ENCODE measurements around the gene GRIN2A.

GRCh38 chr16:10020866-10021265 lies 161.4 kb downstream of the GRIN2A start:
- TF ChIP-seq CHD4 (IDR thresholded peaks at IDR 0.05; ENCODE audit: borderline replicate concordance) (no peak), CEBPB (IDR thresholded peaks at IDR 0.05) (no peak), POLR2A (IDR thresholded peaks at IDR 0.05; ENCODE audit: low read length) (no peak), KDM1A (IDR thresholded peaks at IDR 0.05; ENCODE audit: low read depth) (no peak), REST (IDR thresholded peaks at IDR 0.05) (no peak), ESRRA (IDR thresholded peaks at IDR 0.05; ENCODE audit: borderline replicate concordance, low read length) (no peak), RCOR1 (IDR thresholded peaks at IDR 0.05; ENCODE audit: low read depth, low read length) (no peak), EP300 (IDR thresholded peaks at IDR 0.05) (no peak), MAZ (IDR thresholded peaks at IDR 0.05; ENCODE audit: borderline replicate concordance, low read depth, low read length) (no peak), POLR2AphosphoS2 (conservative IDR thresholded peaks at IDR 0.05; ENCODE audit: low read length) (no peak)
- TF ChIP-seq, protein P1, sequence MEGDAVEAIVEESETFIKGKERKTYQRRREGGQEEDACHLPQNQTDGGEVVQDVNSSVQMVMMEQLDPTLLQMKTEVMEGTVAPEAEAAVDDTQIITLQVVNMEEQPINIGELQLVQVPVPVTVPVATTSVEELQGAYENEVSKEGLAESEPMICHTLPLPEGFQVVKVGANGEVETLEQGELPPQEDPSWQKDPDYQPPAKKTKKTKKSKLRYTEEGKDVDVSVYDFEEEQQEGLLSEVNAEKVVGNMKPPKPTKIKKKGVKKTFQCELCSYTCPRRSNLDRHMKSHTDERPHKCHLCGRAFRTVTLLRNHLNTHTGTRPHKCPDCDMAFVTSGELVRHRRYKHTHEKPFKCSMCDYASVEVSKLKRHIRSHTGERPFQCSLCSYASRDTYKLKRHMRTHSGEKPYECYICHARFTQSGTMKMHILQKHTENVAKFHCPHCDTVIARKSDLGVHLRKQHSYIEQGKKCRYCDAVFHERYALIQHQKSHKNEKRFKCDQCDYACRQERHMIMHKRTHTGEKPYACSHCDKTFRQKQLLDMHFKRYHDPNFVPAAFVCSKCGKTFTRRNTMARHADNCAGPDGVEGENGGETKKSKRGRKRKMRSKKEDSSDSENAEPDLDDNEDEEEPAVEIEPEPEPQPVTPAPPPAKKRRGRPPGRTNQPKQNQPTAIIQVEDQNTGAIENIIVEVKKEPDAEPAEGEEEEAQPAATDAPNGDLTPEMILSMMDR (IDR thresholded peaks at IDR 0.05), result no peak
- TF ChIP-seq, protein P2, sequence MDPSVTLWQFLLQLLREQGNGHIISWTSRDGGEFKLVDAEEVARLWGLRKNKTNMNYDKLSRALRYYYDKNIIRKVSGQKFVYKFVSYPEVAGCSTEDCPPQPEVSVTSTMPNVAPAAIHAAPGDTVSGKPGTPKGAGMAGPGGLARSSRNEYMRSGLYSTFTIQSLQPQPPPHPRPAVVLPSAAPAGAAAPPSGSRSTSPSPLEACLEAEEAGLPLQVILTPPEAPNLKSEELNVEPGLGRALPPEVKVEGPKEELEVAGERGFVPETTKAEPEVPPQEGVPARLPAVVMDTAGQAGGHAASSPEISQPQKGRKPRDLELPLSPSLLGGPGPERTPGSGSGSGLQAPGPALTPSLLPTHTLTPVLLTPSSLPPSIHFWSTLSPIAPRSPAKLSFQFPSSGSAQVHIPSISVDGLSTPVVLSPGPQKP (IDR thresholded peaks at IDR 0.05; ENCODE audit: low read depth, low read length), result no peak
- TF ChIP-seq, protein P3, sequence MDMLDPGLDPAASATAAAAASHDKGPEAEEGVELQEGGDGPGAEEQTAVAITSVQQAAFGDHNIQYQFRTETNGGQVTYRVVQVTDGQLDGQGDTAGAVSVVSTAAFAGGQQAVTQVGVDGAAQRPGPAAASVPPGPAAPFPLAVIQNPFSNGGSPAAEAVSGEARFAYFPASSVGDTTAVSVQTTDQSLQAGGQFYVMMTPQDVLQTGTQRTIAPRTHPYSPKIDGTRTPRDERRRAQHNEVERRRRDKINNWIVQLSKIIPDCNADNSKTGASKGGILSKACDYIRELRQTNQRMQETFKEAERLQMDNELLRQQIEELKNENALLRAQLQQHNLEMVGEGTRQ (IDR thresholded peaks at IDR 0.05), result no peak
